Embryonic facial prominence (tissue), 1 donor: ENCODE data around the gene RHOH.

ENCODE experiments used
- DNase-seq: peaks from one replicate; pipeline ENCODE4 v3.0.0-alpha.2; 2016; ENCODE audit errors: extremely low spot score

The RHOH gene

GRCh38 chr4:40204507-40205258 lies 7.9 kb downstream of the RHOH start:
- no peak for DNase-seq

- DNase-seq, result no peak
Measured at GRCh38 chr4:40205259-40206198, 8.7 kb downstream of the RHOH start.

- no peak for DNase-seq
Measured at GRCh38 chr4:40206426-40206825, 9.6 kb downstream of the RHOH start.

GRCh38 chr4:40209401-40209800 lies 12.6 kb downstream of the RHOH start:
- no peak for DNase-seq

- DNase-seq, result no peak
Measured at GRCh38 chr4:40210776-40211175, 13.9 kb downstream of the RHOH start.

- DNase-seq, result no peak
Measured at GRCh38 chr4:40211224-40212185, 14.7 kb downstream of the RHOH start.

GRCh38 chr4:40212674-40213527 lies 16.1 kb downstream of the RHOH start:
- DNase-seq, result no peak

- DNase-seq, result no peak
Measured at GRCh38 chr4:40214038-40214437, 17.2 kb downstream of the RHOH start.

- DNase-seq, result no peak
Measured at GRCh38 chr4:40214661-40215418, 18.0 kb downstream of the RHOH start.

GRCh38 chr4:40216622-40217366 lies 20.0 kb downstream of the RHOH start:
- DNase-seq, result no peak

GRCh38 chr4:40221744-40222143 lies 24.9 kb downstream of the RHOH start:
- no peak for DNase-seq

GRCh38 chr4:40223343-40223742 lies 26.5 kb downstream of the RHOH start:
- no peak for DNase-seq

GRCh38 chr4:40224432-40224831 lies 27.6 kb downstream of the RHOH start:
- DNase-seq, result no peak

- DNase-seq, result no peak
Measured at GRCh38 chr4:40225497-40225896, 28.7 kb downstream of the RHOH start.

- DNase-seq, result no peak
Measured at GRCh38 chr4:40227284-40227683, 30.5 kb downstream of the RHOH start.

GRCh38 chr4:40228497-40229365 lies 31.9 kb downstream of the RHOH start:
- no peak for DNase-seq

- no peak for DNase-seq
Measured at GRCh38 chr4:40231316-40231863, 34.6 kb downstream of the RHOH start.

- no peak for DNase-seq
Measured at GRCh38 chr4:40232610-40233009, 35.8 kb downstream of the RHOH start.
